Fibroblast of lung (primary cell): ENCODE results near the gene ATXN7L1. TPM values are rescaled to one million over a fixed set of nuclear protein-coding genes. Genes with fewer than 3 reads are reported as not detected.

ENCODE experiments used
- DNase-seq, 2 donors: peaks; one replicate each; pipeline versions ENCODE4 v3.0.0 to v3.0.0-alpha.2; 2010; ENCODE audit warnings: low read depth in 2 of 2
- H2AFZ ChIP-seq: 2 replicates; pipeline ENCODE4 v1.5.1; 2012; ENCODE audit warnings: low read length, control low read depth, inconsistent platforms
- H3K27ac ChIP-seq: 2 replicates; pipeline ENCODE4 v1.5.1; 2011; ENCODE audit warnings: low read length, control low read depth; ENCODE audit not compliant: insufficient read depth
- H3K27me3 ChIP-seq: 2 replicates; pipeline ENCODE4 v1.5.1; 2011; ENCODE audit warnings: mild to moderate bottlenecking, low read length; ENCODE audit not compliant: control insufficient read depth, insufficient read depth
- H3K36me3 ChIP-seq: 2 replicates; pipeline ENCODE4 v1.5.1; 2011; ENCODE audit warnings: low read length; ENCODE audit not compliant: control insufficient read depth, insufficient read depth
- H3K4me1 ChIP-seq: 2 replicates; pipeline ENCODE4 v1.5.1; 2011; ENCODE audit warnings: low read length; ENCODE audit not compliant: control insufficient read depth, insufficient read depth; ENCODE audit errors: extremely low read depth
- H3K4me2 ChIP-seq: 2 replicates; pipeline ENCODE4 v1.5.1; 2011; ENCODE audit warnings: low read length, control low read depth; ENCODE audit not compliant: insufficient read depth; ENCODE audit errors: extremely low read depth
- H3K4me3 ChIP-seq, 4 experiments: fragments of 200-600 bp in 1 of 4; sonication (generic) in 1 of 4; replicated peaks in 1 of 4; 2 replicates each; pipeline ENCODE4 v1.5.1; 2011 to 2016; ENCODE audit warnings: low read length in 4 of 4, low read depth in 3 of 4, mild to moderate bottlenecking in 3 of 4, control low read depth in 2 of 4, inconsistent platforms in 1 of 4, mixed read lengths in 1 of 4; ENCODE audit not compliant: insufficient read depth in 1 of 4; ENCODE audit errors: control extremely low read depth in 1 of 4
- H3K79me2 ChIP-seq: 2 replicates; pipeline ENCODE4 v1.5.1; 2012; ENCODE audit warnings: mild to moderate bottlenecking, low read length, inconsistent platforms; ENCODE audit not compliant: control insufficient read depth, insufficient read depth
- H3K9ac ChIP-seq: 2 replicates; pipeline ENCODE4 v1.5.1; 2011; ENCODE audit warnings: mild to moderate bottlenecking, low read length, control low read depth; ENCODE audit not compliant: insufficient read depth
- H3K9me3 ChIP-seq: 2 replicates; pipeline ENCODE4 v1.5.1; 2012; ENCODE audit warnings: low read depth, low read length; ENCODE audit not compliant: control insufficient read depth, insufficient read depth
- H4K20me1 ChIP-seq: 2 replicates; pipeline ENCODE4 v1.5.1; 2011; ENCODE audit warnings: low read length; ENCODE audit not compliant: control insufficient read depth, insufficient read depth; ENCODE audit errors: extremely low read depth
- EZH2 ChIP-seq: IDR thresholded peaks from 2 replicates; pipeline ENCODE4 v1.5.1; 2012; ENCODE audit warnings: low read length, control low read depth, mild to moderate bottlenecking; ENCODE audit errors: missing control alignments
- polyA plus RNA-seq, 2 donors: library from polyadenylated mRNA; depleted of rRNA in 1 of 2; stranded (reverse) in 1 of 2; unstranded in 1 of 2; fragments of >200 nt; gene quantifications; 2 replicates each; pipeline ENCODE4 v1.2.1, GENCODE V29; 2011 to 2012; ENCODE audit warnings: missing spikeins in 1 of 2
- total RNA-seq: library from RNA; depleted of rRNA; stranded (reverse); fragments of >200 nt; gene quantifications from 2 replicates; pipeline ENCODE4 v1.2.1, GENCODE V29; 2014
- TF ChIP-seq, protein P1 (sequence below), 2 donors: IDR thresholded peaks in 1 of 2; conservative IDR thresholded peaks in 1 of 2; 1 replicate in 1 of 2; 2 replicates in 1 of 2; pipeline ENCODE4 v1.5.1; 2011 to 2012; ENCODE audit warnings: low read length in 2 of 2, control low read depth in 1 of 2, inconsistent platforms in 1 of 2, low read depth in 1 of 2, mild to moderate bottlenecking in 1 of 2

ATXN7L1 gene
- total and polyA plus RNA-seq, 2 donors (not counting 1 experiment from before 2014, with no cell fraction given), result 5.1 to 9.4 TPM

DNA sequence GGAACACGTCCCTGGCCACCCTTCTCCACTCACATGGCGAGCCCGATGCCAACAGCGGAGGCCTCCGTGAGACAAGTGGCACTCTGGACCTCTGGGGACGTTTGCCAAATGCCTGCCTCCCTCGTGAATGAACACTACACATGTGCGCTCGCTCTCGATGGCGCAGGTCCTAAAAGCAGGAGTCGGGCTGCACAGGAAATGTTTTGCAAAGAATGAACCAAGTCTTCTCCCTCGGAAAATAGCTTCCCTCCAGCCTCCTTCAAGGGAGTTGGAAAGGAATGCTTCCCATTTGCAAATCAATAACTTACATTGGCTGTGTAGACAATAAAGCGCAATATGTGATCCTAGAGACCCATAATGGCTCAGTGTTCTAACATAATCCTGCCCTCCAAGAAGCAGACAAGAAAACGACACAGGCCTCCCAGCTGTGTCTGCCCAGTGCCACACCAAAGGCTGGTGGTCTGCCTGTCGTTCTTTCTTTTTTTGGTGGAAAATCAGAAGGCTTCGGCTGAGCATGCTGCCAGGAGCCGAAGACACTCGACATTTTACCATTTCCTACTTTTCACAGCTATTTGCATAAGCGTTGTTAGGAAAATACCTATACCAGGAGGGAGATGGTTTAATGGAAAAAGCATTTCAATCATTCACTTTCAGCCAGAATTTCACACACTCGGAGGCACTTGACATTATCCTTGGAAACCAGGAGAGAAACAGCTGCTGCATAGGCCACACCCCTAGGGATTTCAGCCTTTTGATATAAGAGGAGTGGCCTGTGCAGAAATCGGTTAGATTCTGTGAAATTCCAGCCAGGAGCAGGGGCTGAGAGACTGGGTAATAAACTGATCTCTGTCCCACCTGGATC lies 38.4 kb downstream of the ATXN7L1 start:
- TF ChIP-seq EZH2, result no peak
- TF ChIP-seq, protein P1, sequence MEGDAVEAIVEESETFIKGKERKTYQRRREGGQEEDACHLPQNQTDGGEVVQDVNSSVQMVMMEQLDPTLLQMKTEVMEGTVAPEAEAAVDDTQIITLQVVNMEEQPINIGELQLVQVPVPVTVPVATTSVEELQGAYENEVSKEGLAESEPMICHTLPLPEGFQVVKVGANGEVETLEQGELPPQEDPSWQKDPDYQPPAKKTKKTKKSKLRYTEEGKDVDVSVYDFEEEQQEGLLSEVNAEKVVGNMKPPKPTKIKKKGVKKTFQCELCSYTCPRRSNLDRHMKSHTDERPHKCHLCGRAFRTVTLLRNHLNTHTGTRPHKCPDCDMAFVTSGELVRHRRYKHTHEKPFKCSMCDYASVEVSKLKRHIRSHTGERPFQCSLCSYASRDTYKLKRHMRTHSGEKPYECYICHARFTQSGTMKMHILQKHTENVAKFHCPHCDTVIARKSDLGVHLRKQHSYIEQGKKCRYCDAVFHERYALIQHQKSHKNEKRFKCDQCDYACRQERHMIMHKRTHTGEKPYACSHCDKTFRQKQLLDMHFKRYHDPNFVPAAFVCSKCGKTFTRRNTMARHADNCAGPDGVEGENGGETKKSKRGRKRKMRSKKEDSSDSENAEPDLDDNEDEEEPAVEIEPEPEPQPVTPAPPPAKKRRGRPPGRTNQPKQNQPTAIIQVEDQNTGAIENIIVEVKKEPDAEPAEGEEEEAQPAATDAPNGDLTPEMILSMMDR (conservative IDR thresholded peaks at IDR 0.05 in 1 of 2, IDR thresholded peaks at IDR 0.05 in 1 of 2; ENCODE audit: low read depth in 1 of 2, low read length in 2 of 2), result no peak
- Histone ChIP-seq H3K27ac (peak overlapping the region; percentile 37), H3K9me3 (no peaks in the 10 kb centered on the region), H3K9ac (no peak overlapping the region), H2AFZ (no peak overlapping the region), H4K20me1 (no peaks in the 10 kb centered on the region), H3K27me3 (no peaks in the 10 kb centered on the region), H3K4me2 (peak overlapping the region; percentile 48), H3K4me1 (peaks cover 18% of the 10 kb centered on the region), H3K4me3 (no peak overlapping the region), H3K36me3 (no peaks in the 10 kb centered on the region), H3K79me2 (no peaks in the 10 kb centered on the region)
- DNase-seq, result peak in 1 of 2 donors; percentile 57

DNA sequence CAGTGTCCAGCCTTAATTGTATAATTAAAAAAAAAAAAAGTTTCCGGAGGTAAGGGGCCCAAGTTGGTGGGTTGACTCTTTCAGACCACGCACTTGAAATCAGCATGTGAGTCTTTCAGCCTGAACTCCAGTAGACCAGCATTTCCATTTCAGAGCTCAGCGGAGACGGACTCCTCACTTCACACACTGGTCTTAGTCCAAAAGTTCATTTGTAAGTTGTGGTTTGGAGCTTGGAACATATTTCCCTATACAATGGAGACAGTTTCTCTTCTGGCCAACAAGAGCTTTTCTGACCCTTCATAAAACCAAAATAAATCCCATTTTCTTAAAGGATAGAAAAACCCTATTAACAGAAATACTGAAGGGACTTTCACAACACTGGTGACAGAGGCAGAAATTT lies 41.0 kb downstream of the ATXN7L1 start:
- H3K9ac ChIP-seq, result no peak overlapping the region
- no peaks in the 10 kb centered on the region for H3K9me3 ChIP-seq

DNA sequence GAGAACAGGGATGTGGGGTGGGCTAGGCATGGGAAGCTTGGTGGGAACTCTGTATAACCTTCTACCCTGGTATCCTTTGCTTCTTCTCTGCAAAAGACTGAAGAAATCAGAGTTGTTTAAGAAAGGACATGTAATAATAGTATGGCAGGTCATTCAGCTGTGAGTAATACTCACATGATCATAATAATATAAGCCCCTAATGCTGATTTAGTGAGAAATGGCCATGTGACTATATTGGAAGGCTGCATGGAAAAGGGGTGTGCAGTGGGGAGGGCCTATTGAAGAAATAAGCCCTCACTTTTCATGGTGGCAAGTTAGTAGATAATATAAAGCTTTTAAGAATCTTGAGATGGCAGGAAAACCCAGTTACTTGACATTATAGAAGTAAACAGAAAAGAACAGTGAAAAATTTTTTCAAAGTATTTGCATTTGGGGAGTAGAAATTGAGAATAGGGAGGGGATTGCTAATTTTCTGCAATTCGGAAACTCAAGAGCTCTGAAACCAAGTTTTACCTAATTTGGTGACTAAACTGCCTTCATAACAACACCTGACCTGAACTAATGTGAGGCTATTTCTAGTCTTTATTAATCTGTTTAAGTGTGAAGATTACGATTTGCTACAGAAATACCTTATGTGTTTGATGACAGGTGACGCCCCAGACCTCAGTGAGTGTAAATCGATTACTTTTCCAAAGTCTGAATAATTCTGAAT lies 44.4 kb downstream of the ATXN7L1 start:
- no peak overlapping the region for H3K4me2 ChIP-seq
- peak overlapping the region; percentile 4 for H3K27ac ChIP-seq
- no peak overlapping the region for H3K4me3 ChIP-seq
- no peaks in the 10 kb centered on the region for H3K79me2 ChIP-seq
- TF ChIP-seq, protein P1 (conservative IDR thresholded peaks at IDR 0.05 in 1 of 2, IDR thresholded peaks at IDR 0.05 in 1 of 2; ENCODE audit: low read depth in 1 of 2, low read length in 2 of 2), result no peak
- no peak for TF ChIP-seq EZH2
- H3K36me3 ChIP-seq, result no peaks in the 10 kb centered on the region
- no peak overlapping the region for H2AFZ ChIP-seq
- H3K9me3 ChIP-seq, result no peaks in the 10 kb centered on the region
- no peaks in the 10 kb centered on the region for H4K20me1 ChIP-seq
- H3K9ac ChIP-seq, result no peak overlapping the region
- H3K4me1 ChIP-seq, result peaks cover 26% of the 10 kb centered on the region
- peak in 1 of 2 donors; percentile 63 for DNase-seq
- H3K27me3 ChIP-seq, result no peaks in the 10 kb centered on the region

More for the DNA sequence above, 41.0 kb downstream of the ATXN7L1 start:
- Histone ChIP-seq H2AFZ (no peak overlapping the region), H3K4me2 (no peak overlapping the region), H3K27ac (no peak overlapping the region), H4K20me1 (no peaks in the 10 kb centered on the region), H3K4me3 (no peak overlapping the region), H3K36me3 (no peaks in the 10 kb centered on the region), H3K4me1 (peaks cover 29% of the 10 kb centered on the region), H3K79me2 (no peaks in the 10 kb centered on the region), H3K27me3 (no peaks in the 10 kb centered on the region)
- peak; percentile 35 for DNase-seq
- no peak for TF ChIP-seq EZH2
- TF ChIP-seq, protein P1 (conservative IDR thresholded peaks at IDR 0.05 in 1 of 2, IDR thresholded peaks at IDR 0.05 in 1 of 2; ENCODE audit: low read depth in 1 of 2, low read length in 2 of 2), result no peak
